Trophoblast cell (in vitro differentiated cells and primary cell): ENCODE measurements around the gene EPYC.

Experiments used
- DNase-seq, 2 donors: peaks; one replicate each; pipeline ENCODE4 v3.0.0-alpha.2; 2016
- H2AFZ ChIP-seq: 2 replicates; pipeline ENCODE4 v1.6.1; 2013; ENCODE audit warnings: low read length, moderate library complexity, mild to moderate bottlenecking; ENCODE audit not compliant: insufficient read depth, poor library complexity
- H2AK5ac ChIP-seq: 2 replicates; pipeline ENCODE4 v1.6.1; 2013; ENCODE audit warnings: mild to moderate bottlenecking, low read length
- H2BK120ac ChIP-seq: 2 replicates; pipeline ENCODE4 v1.6.1; 2013; ENCODE audit warnings: low read length, mild to moderate bottlenecking, moderate library complexity; ENCODE audit not compliant: insufficient read depth, poor library complexity
- H2BK12ac ChIP-seq: 2 replicates; pipeline ENCODE4 v1.6.1; 2013; ENCODE audit warnings: mild to moderate bottlenecking, low read length, moderate library complexity
- H2BK5ac ChIP-seq: 2 replicates; pipeline ENCODE4 v1.6.1; 2013; ENCODE audit warnings: low read length, low read depth, moderate library complexity, mild to moderate bottlenecking; ENCODE audit not compliant: poor library complexity
- H3K14ac ChIP-seq: 2 replicates; pipeline ENCODE4 v1.6.1; 2013; ENCODE audit warnings: mild to moderate bottlenecking, low read length
- H3K18ac ChIP-seq: 2 replicates; pipeline ENCODE4 v1.6.1; 2013; ENCODE audit warnings: mild to moderate bottlenecking, low read length
- H3K23ac ChIP-seq: 2 replicates; pipeline ENCODE4 v1.6.1; 2013; ENCODE audit warnings: low read length
- H3K27ac ChIP-seq: 2 replicates; pipeline ENCODE4 v1.5.1; 2013; ENCODE audit warnings: low read depth, mild to moderate bottlenecking, inconsistent platforms, low read length, moderate library complexity
- H3K27me3 ChIP-seq: 2 replicates; pipeline ENCODE4 v1.6.1; 2013; ENCODE audit warnings: inconsistent platforms, mild to moderate bottlenecking, low read length, moderate library complexity; ENCODE audit not compliant: insufficient read depth
- H3K36me3 ChIP-seq, 2 experiments: 1 replicate in 1 of 2; 2 replicates in 1 of 2; pipeline ENCODE4 v1.6.1; 2013; ENCODE audit warnings: low read length in 2 of 2, mild to moderate bottlenecking in 2 of 2, moderate library complexity in 1 of 2; ENCODE audit not compliant: insufficient read depth in 2 of 2, control insufficient read depth in 1 of 2
- H3K4ac ChIP-seq: 2 replicates; pipeline ENCODE4 v1.6.1; 2013; ENCODE audit warnings: low read depth, mild to moderate bottlenecking, low read length, moderate library complexity
- H3K4me1 ChIP-seq, 2 experiments: 1 replicate in 1 of 2; 2 replicates in 1 of 2; pipeline ENCODE4 v1.6.1; 2013; ENCODE audit warnings: low read length in 2 of 2, mild to moderate bottlenecking in 2 of 2, moderate library complexity in 1 of 2; ENCODE audit not compliant: insufficient read depth in 2 of 2, control insufficient read depth in 1 of 2
- H3K4me2 ChIP-seq: 2 replicates; pipeline ENCODE4 v1.6.1; 2013; ENCODE audit warnings: inconsistent platforms, mild to moderate bottlenecking, low read length, moderate library complexity
- H3K4me3 ChIP-seq: 2 replicates; pipeline ENCODE4 v1.5.1; 2013; ENCODE audit warnings: mild to moderate bottlenecking, low read depth, low read length, inconsistent platforms
- H3K79me1 ChIP-seq: one replicate; pipeline ENCODE4 v1.6.1; 2013; ENCODE audit warnings: low read length
- H3K79me2 ChIP-seq: 2 replicates; pipeline ENCODE4 v1.6.1; 2013; ENCODE audit warnings: low read length, mild to moderate bottlenecking; ENCODE audit not compliant: control insufficient read depth, insufficient read depth, poor library complexity
- H3K9ac ChIP-seq: 2 replicates; pipeline ENCODE4 v1.6.1; 2013; ENCODE audit warnings: mild to moderate bottlenecking, low read length
- H3K9me3 ChIP-seq: 2 replicates; pipeline ENCODE4 v1.6.1; 2013; ENCODE audit warnings: low read depth, mild to moderate bottlenecking, control low read depth, inconsistent platforms, low read length; ENCODE audit not compliant: insufficient read depth
- H4K12ac ChIP-seq: 2 replicates; pipeline ENCODE4 v1.6.1; 2013; ENCODE audit warnings: low read depth, mild to moderate bottlenecking, low read length, moderate library complexity
- H4K8ac ChIP-seq: 2 replicates; pipeline ENCODE4 v1.6.1; 2013; ENCODE audit warnings: low read depth, mild to moderate bottlenecking, low read length, moderate library complexity
- H4K91ac ChIP-seq: one replicate; pipeline ENCODE4 v1.6.1; 2013; ENCODE audit warnings: low read depth, mild to moderate bottlenecking, low read length, moderate library complexity
- WGBS: extraction: QIAGEN DNeasy Blood & Tissue Kit; methylation state at CpG from one replicate; pipeline ENCODE4 v1.1.7; 2013; ENCODE audit warnings: missing lambda C conversion rate; ENCODE audit not compliant: insufficient read length, insufficient coverage; ENCODE audit errors: extremely low coverage; 5-methylcytosine and 5-hydroxymethylcytosine counted together

Gene EPYC

DNA sequence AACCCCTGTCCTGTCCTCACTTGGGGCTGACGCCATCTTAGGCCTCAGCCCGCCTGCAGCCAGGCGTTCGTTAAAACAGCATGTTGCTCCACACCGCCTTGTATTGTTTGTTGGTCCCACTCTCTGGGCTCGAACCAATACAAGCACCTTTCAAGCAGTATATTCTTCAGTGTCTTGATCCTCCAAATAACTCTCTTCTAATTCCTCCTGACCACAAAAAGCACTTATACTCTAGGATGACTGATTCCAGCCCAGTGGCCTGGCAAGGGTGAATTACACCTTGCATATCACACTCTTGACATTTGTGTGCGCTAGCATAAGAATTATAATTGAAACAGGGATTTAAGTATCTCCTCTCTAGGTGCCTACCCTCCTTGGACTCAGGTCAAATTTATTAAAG, 56.9 kb downstream of the EPYC start:
- Histone ChIP-seq H4K8ac (no peak overlapping the region), H2BK120ac (no peak overlapping the region), H4K91ac (no peak overlapping the region), H3K4me1 (peaks cover 0 to 4% of the 10 kb centered on the region in 2 experiments), H3K36me3 (no peaks in the 10 kb centered on the region), H3K4me2 (no peak overlapping the region), H2BK12ac (no peak overlapping the region), H3K79me2 (no peaks in the 10 kb centered on the region), H3K27ac (no peak overlapping the region), H3K18ac (no peak overlapping the region), H4K12ac (no peak overlapping the region), H3K23ac (no peak overlapping the region), H2AK5ac (no peak overlapping the region), H3K79me1 (peaks cover 1% of the 10 kb centered on the region), H3K27me3 (no peaks in the 10 kb centered on the region), H3K9me3 (no peaks in the 10 kb centered on the region), H3K9ac (no peak overlapping the region), H2BK5ac (no peak overlapping the region), H3K4me3 (no peak overlapping the region), H3K4ac (no peak overlapping the region), H2AFZ (no peak overlapping the region), H3K14ac (no peak overlapping the region)
- no CpG with 5 or more reads among the region's 7 CpGs for WGBS
- DNase-seq = no peak

DNA sequence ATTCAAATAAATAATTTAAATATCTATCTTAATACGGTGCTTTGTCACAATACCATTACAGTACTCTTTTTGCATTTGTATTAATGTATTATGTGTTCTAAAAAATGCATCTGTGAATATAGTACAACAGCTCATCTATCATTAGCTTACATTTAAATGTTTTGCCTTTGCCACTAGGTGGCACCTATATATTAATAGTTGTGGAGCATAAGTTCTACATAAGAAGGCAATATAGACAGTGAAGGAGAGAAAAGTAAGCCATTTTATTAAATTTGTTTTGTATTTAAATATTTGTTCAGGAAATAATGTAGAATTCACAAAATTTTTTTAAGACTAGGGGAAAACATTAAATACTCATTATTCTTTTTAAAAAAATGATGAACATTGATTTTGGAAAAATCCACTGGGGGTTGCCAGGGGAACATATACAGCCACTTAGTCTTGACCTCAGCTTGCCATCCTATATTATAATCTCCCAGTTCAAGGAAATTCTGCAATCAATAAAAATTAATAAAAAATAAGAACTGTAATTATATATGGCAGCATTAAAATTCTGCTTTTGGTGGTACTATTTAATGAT, 59.6 kb downstream of the EPYC start:
- Histone ChIP-seq H3K9ac (no peak overlapping the region), H3K4me3 (no peak overlapping the region), H2AK5ac (no peak overlapping the region), H3K4me1 (peaks cover 0 to 4% of the 10 kb centered on the region in 2 experiments), H3K79me2 (no peaks in the 10 kb centered on the region), H3K27ac (no peak overlapping the region), H3K18ac (no peak overlapping the region), H3K23ac (no peak overlapping the region), H4K12ac (no peak overlapping the region), H2BK12ac (no peak overlapping the region), H3K14ac (no peak overlapping the region), H3K79me1 (peaks cover 1% of the 10 kb centered on the region), H3K4ac (no peak overlapping the region), H2BK120ac (no peak overlapping the region), H2BK5ac (no peak overlapping the region), H3K9me3 (no peaks in the 10 kb centered on the region), H4K91ac (no peak overlapping the region), H4K8ac (no peak overlapping the region), H3K27me3 (no peaks in the 10 kb centered on the region), H3K4me2 (no peak overlapping the region), H2AFZ (no peak overlapping the region), H3K36me3 (no peaks in the 10 kb centered on the region)
- no CpG with 5 or more reads among the region's 1 CpG for WGBS
- DNase-seq = peak in 1 of 2 donors; percentile 60

DNA sequence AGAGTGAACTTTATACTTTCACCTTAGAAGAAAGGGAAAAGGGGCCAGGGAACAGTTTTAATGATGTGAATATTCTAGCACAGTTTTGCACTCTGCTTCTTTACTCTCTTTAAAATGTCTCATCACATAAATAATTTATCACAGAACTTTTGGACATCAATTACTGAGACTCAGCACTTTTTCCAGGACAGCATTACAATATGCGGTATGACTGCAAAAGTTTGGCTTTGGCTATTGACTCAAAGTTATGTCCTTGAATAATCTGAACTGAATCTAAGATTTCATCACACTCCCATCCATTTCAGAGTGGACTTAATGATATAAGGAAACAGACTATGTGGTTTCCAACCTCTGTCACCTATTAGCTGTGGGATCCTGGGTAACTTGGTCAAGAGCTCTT, 61.5 kb downstream of the EPYC start:
- Histone ChIP-seq H3K14ac (no peak overlapping the region), H3K79me1 (peaks cover 4% of the 10 kb centered on the region), H3K4me2 (no peak overlapping the region), H3K27me3 (no peaks in the 10 kb centered on the region), H2BK5ac (no peak overlapping the region), H2BK120ac (no peak overlapping the region), H3K9me3 (peaks cover 2% of the 10 kb centered on the region), H3K9ac (no peak overlapping the region), H3K36me3 (no peaks in the 10 kb centered on the region), H3K79me2 (no peaks in the 10 kb centered on the region), H4K8ac (no peak overlapping the region), H2AFZ (no peak overlapping the region), H4K12ac (no peak overlapping the region), H3K4me1 (peaks cover 7 to 12% of the 10 kb centered on the region in 2 experiments), H3K23ac (no peak overlapping the region), H3K4me3 (no peak overlapping the region), H3K18ac (no peak overlapping the region), H4K91ac (no peak overlapping the region), H2BK12ac (no peak overlapping the region), H3K27ac (no peak overlapping the region), H2AK5ac (no peak overlapping the region), H3K4ac (no peak overlapping the region)
- DNase-seq = no peak
- WGBS = no CpG with 5 or more reads among the region's 1 CpG

DNA sequence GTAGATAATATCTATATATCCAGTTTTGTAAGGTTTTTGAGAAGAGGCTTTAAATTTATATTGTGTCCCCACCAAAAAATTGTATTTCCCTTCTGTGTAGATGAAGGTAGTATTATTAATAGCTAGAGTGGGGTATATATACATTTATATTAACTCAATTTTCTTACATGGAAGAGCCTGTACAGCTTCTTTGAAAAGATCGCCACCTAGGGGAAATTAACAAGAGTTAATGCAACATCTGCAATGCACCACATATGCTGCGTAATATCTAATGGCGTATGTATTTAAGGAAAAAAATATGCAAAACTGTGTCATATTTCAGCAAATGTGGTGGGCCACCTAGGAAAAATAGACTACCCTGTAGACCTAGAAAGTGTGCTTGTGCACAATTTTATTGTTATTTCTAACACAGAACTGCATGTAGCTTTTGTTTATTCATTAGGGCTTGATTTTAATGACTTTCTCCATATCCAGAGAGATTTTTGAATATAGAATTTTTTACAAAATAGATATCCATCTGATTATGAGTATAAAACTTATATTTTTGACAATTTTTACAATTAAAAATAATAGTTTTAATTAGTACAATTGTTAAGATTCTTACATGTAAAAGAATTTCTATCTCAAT, 63.8 kb downstream of the EPYC start:
- Histone ChIP-seq H3K79me1 (peaks cover 10% of the 10 kb centered on the region), H3K27ac (no peak overlapping the region), H3K23ac (no peak overlapping the region), H3K79me2 (no peaks in the 10 kb centered on the region), H3K9me3 (peaks cover 2% of the 10 kb centered on the region), H3K14ac (no peak overlapping the region), H4K91ac (no peak overlapping the region), H3K36me3 (no peaks in the 10 kb centered on the region), H3K4ac (no peak overlapping the region), H2AK5ac (no peak overlapping the region), H3K9ac (no peak overlapping the region), H2BK120ac (no peak overlapping the region), H3K27me3 (no peaks in the 10 kb centered on the region), H4K8ac (no peak overlapping the region), H3K18ac (no peak overlapping the region), H4K12ac (no peak overlapping the region), H3K4me1 (peaks cover 16 to 17% of the 10 kb centered on the region in 2 experiments), H2BK12ac (no peak overlapping the region), H3K4me2 (no peak overlapping the region), H3K4me3 (no peak overlapping the region), H2AFZ (no peak overlapping the region), H2BK5ac (no peak overlapping the region)
- no CpG with 5 or more reads among the region's 3 CpGs for WGBS
- DNase-seq = peak in 1 of 2 donors; percentile 76
